Activated CD4-positive, alpha-beta T cell treated with anti-CD3 and anti-CD28 coated beads for 24 hours (primary cell): ENCODE measurements around the gene CLCN6.
A peak's percentile ranks its signal among the peaks of the same experiment; 100 is the strongest.
"Not testable (repeated sequence)": the region's sequence is repeated elsewhere in the genome, so short reads cannot be mapped to it uniquely, and the experiment has no call there.

Experiments
- DNase-seq, 2 donors: peaks; one replicate each; pipeline ENCODE4 v3.0.0-alpha.2; 2020; ENCODE audit warnings: low read depth in 2 of 2

Gene CLCN6

GRCh38 chr1:11794446-11795237 is 11.3 kb upstream of the CLCN6 start:
- no peak for DNase-seq

GRCh38 chr1:11795238-11795890 is 10.6 kb upstream of the CLCN6 start:
- no peak for DNase-seq

GRCh38 chr1:11796036-11796828 is 9.8 kb upstream of the CLCN6 start:
- no peak for DNase-seq

GRCh38 chr1:11797525-11798216 is 8.3 kb upstream of the CLCN6 start:
- no peak for DNase-seq

GRCh38 chr1:11799099-11799498 is 6.9 kb upstream of the CLCN6 start:
- DNase-seq = no peak

GRCh38 chr1:11799896-11800295 is 6.1 kb upstream of the CLCN6 start:
- no peak for DNase-seq

GRCh38 chr1:11800391-11800755 is 5.6 kb upstream of the CLCN6 start:
- DNase-seq = no peak

- DNase-seq = no peak
These were observed 5.1 kb upstream of the CLCN6 start for GRCh38 chr1:11800756-11801433.

GRCh38 chr1:11802616-11802972 is 3.4 kb upstream of the CLCN6 start:
- DNase-seq = no peak

- peak; percentile 60 to 66 for DNase-seq
These were observed 2.8 kb upstream of the CLCN6 start for GRCh38 chr1:11802973-11803885.

- DNase-seq = not testable (repeated sequence)
These were observed 1.9 kb upstream of the CLCN6 start for GRCh38 chr1:11803924-11804665.

GRCh38 chr1:11804666-11805421 is 1.1 kb upstream of the CLCN6 start:
- peak in 1 of 2 donors; percentile 32 for DNase-seq

GRCh38 chr1:11806307-11806936 is 431 bp downstream of the CLCN6 start:
- no peak for DNase-seq

GRCh38 chr1:11807133-11807532 is 1.1 kb downstream of the CLCN6 start:
- no peak for DNase-seq

GRCh38 chr1:11813021-11813420 is 7.0 kb downstream of the CLCN6 start:
- DNase-seq = no peak

GRCh38 chr1:11817192-11817591 is 11.2 kb downstream of the CLCN6 start:
- no peak for DNase-seq

- no peak for DNase-seq
These were observed 16.1 kb downstream of the CLCN6 start for GRCh38 chr1:11822091-11822490.

- no peak for DNase-seq
These were observed 17.6 kb downstream of the CLCN6 start for GRCh38 chr1:11823366-11824137.
